Measurements from ENCODE around the gene WDR44.

The WDR44 gene

GRCh38 chrX:118349188-118349587 lies 3.3 kb downstream of the WDR44 start:
- no peaks in the 10 kb centered on the region for H3K36me3 ChIP-seq (ENCODE audit: insufficient read depth)
- H3K27ac ChIP-seq: no peak overlapping the region
- peaks cover 61% of the 10 kb centered on the region for H3K4me1 ChIP-seq (ENCODE audit: low read depth, poor library complexity, severe bottlenecking)
- H2AFZ ChIP-seq (ENCODE audit: low read depth): no peak overlapping the region
- H3K4me3 ChIP-seq (IDR thresholded peaks at IDR 0.05; ENCODE audit: insufficient read depth, low read depth, low read length): no peak overlapping the region
- H3K4me2 ChIP-seq: peak overlapping the region; percentile 77; the same call in 1 of the 2 replicates
- H3K27me3 ChIP-seq (ENCODE audit: insufficient read depth, low read depth): no peaks in the 10 kb centered on the region
- H3K79me2 ChIP-seq (ENCODE audit: insufficient read depth, low read depth): peaks cover 35% of the 10 kb centered on the region
- H4K20me1 ChIP-seq (ENCODE audit: insufficient read depth): no peaks in the 10 kb centered on the region
- TF ChIP-seq, protein P1, sequence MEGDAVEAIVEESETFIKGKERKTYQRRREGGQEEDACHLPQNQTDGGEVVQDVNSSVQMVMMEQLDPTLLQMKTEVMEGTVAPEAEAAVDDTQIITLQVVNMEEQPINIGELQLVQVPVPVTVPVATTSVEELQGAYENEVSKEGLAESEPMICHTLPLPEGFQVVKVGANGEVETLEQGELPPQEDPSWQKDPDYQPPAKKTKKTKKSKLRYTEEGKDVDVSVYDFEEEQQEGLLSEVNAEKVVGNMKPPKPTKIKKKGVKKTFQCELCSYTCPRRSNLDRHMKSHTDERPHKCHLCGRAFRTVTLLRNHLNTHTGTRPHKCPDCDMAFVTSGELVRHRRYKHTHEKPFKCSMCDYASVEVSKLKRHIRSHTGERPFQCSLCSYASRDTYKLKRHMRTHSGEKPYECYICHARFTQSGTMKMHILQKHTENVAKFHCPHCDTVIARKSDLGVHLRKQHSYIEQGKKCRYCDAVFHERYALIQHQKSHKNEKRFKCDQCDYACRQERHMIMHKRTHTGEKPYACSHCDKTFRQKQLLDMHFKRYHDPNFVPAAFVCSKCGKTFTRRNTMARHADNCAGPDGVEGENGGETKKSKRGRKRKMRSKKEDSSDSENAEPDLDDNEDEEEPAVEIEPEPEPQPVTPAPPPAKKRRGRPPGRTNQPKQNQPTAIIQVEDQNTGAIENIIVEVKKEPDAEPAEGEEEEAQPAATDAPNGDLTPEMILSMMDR (conservative IDR thresholded peaks at IDR 0.05; ENCODE audit: low read depth, low read length): no peak
- no peak overlapping the region; the same call in 1 of the 2 replicates for H3K9ac ChIP-seq

GRCh38 chrX:118350221-118350620 lies 4.3 kb downstream of the WDR44 start:
- Histone ChIP-seq H3K9ac (no peak overlapping the region), H3K27me3 (ENCODE audit: insufficient read depth, low read depth) (no peaks in the 10 kb centered on the region), H3K36me3 (ENCODE audit: insufficient read depth) (no peaks in the 10 kb centered on the region), H3K4me3 (IDR thresholded peaks at IDR 0.05; ENCODE audit: insufficient read depth, low read depth, low read length) (no peak overlapping the region), H3K79me2 (ENCODE audit: insufficient read depth, low read depth) (peaks cover 35% of the 10 kb centered on the region), H4K20me1 (ENCODE audit: insufficient read depth) (no peaks in the 10 kb centered on the region), H3K27ac (peak overlapping the region; percentile 8; the same call in 1 of the 2 replicates), H2AFZ (ENCODE audit: low read depth) (no peak overlapping the region), H3K4me1 (ENCODE audit: low read depth, poor library complexity, severe bottlenecking) (peaks cover 63% of the 10 kb centered on the region), H3K4me2 (peak overlapping the region; percentile 43)
- TF ChIP-seq, protein P1 (conservative IDR thresholded peaks at IDR 0.05; ENCODE audit: low read depth, low read length): no peak

DNA sequence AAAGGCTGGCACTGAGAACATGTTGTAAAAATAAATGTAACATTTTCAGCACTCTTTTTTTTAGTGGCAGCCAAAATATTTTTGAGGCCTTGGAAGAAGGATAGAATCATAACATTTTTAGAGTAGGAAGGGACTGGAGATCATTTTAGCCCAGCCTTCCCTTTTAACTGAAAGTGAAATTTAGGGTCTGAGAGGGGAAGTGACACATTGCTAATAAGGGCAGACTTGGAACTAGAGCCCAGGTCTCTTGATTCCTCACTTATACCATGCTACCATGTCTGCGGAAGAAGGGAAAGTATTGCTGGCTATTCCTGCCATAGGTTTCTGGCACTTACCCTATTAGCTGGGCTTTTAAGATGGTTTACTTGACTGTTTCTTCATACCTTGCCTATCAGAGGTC lies 4.8 kb downstream of the WDR44 start:
- peaks cover 35% of the 10 kb centered on the region for H3K79me2 ChIP-seq (ENCODE audit: insufficient read depth, low read depth)
- no peak overlapping the region for H2AFZ ChIP-seq (ENCODE audit: low read depth)
- H3K27ac ChIP-seq: peak overlapping the region; percentile 8; the same call in 1 of the 2 replicates
- no peaks in the 10 kb centered on the region for H4K20me1 ChIP-seq (ENCODE audit: insufficient read depth)
- TF ChIP-seq, protein P1 (conservative IDR thresholded peaks at IDR 0.05; ENCODE audit: low read depth, low read length): no peak
- no peak overlapping the region for H3K4me3 ChIP-seq (IDR thresholded peaks at IDR 0.05; ENCODE audit: insufficient read depth, low read depth, low read length)
- peak overlapping the region; percentile 43 for H3K4me2 ChIP-seq
- no peaks in the 10 kb centered on the region for H3K27me3 ChIP-seq (ENCODE audit: insufficient read depth, low read depth)
- H3K9ac ChIP-seq: no peak overlapping the region
- H3K4me1 ChIP-seq (ENCODE audit: low read depth, poor library complexity, severe bottlenecking): peaks cover 64% of the 10 kb centered on the region
- no peaks in the 10 kb centered on the region for H3K36me3 ChIP-seq (ENCODE audit: insufficient read depth)

GRCh38 chrX:118352566-118352965 lies 6.7 kb downstream of the WDR44 start:
- Histone ChIP-seq H3K36me3 (ENCODE audit: insufficient read depth) (no peaks in the 10 kb centered on the region), H4K20me1 (ENCODE audit: insufficient read depth) (no peaks in the 10 kb centered on the region), H3K9ac (no peak overlapping the region), H3K4me2 (0 out of 2 replicates have a peak overlapping the region, but pooled peaks have one; percentile 13), H3K79me2 (ENCODE audit: insufficient read depth, low read depth) (peaks cover 35% of the 10 kb centered on the region), H3K4me1 (ENCODE audit: low read depth, poor library complexity, severe bottlenecking) (peaks cover 70% of the 10 kb centered on the region), H3K27ac (no peak overlapping the region), H2AFZ (ENCODE audit: low read depth) (no peak overlapping the region), H3K27me3 (ENCODE audit: insufficient read depth, low read depth) (no peaks in the 10 kb centered on the region), H3K4me3 (IDR thresholded peaks at IDR 0.05; ENCODE audit: insufficient read depth, low read depth, low read length) (no peak overlapping the region)
- TF ChIP-seq, protein P1 (conservative IDR thresholded peaks at IDR 0.05; ENCODE audit: low read depth, low read length): no peak
